PC-3 (cell line): Measurements from ENCODE around the gene FLAD1. TPM values are rescaled to one million over a fixed set of nuclear protein-coding genes. Genes with fewer than 3 reads are reported as not detected.

Experiments used
- ATAC-seq: fragments of 200-7000 bp; cut with Tn5 transposase; 2 replicates; pipeline ENCODE4 v1.9.1; 2020; ENCODE audit warnings: mild to moderate bottlenecking, moderate library complexity
- BruUV-seq: library from RNA; stranded (reverse); fragments of 400-500 nt; replicated peaks from 2 replicates; lab custom pipeline; 2021; lab: Mats Ljungman, UMichigan
- CTCF ChIA-PET: fragments of 300-600 bp; sonication (Branson Sonifier 250); formaldehyde crosslinking; loops from one replicate; lab custom pipeline; 2022; ENCODE audit warnings: antibody characterized with exemption; lab: Charles Lee
- POLR2A ChIA-PET: fragments of 300-600 bp; sonication (Branson Sonifier 250); formaldehyde crosslinking; loops from one replicate; lab custom pipeline; 2022; ENCODE audit warnings: antibody characterized with exemption; ENCODE audit not compliant: unreplicated experiment; lab: Charles Lee
- DNase-seq: peaks from one replicate; pipeline ENCODE4 v3.0.0-alpha.2; 2015
- H2AFZ ChIP-seq: fragments of 300-600 bp; sonication (generic); 2 replicates; pipeline ENCODE4 v1.6.0; 2016; ENCODE audit warnings: antibody characterized with exemption, low read length
- H3F3A ChIP-seq: fragments of 300-600 bp; sonication (generic); one replicate; pipeline ENCODE4 v1.6.0; 2017; ENCODE audit warnings: antibody characterized with exemption, low read length, control low read depth, mild to moderate bottlenecking; ENCODE audit not compliant: unreplicated experiment
- H3K27ac ChIP-seq: fragments of 300-600 bp; sonication (generic); 2 replicates; pipeline ENCODE4 v1.5.1; 2016; ENCODE audit warnings: mild to moderate bottlenecking, low read length
- H3K27me3 ChIP-seq: fragments of 300-600 bp; sonication (generic); 2 replicates; pipeline ENCODE4 v1.6.1; 2016; ENCODE audit warnings: low read length, mixed read lengths
- H3K36me3 ChIP-seq: fragments of 300-600 bp; sonication (generic); 2 replicates; pipeline ENCODE4 v1.6.1; 2016; ENCODE audit warnings: low read depth, mixed run types, low read length, mixed read lengths
- H3K4me1 ChIP-seq: fragments of 300-600 bp; sonication (generic); 2 replicates; pipeline ENCODE4 v1.5.1; 2016; ENCODE audit warnings: low read length; ENCODE audit not compliant: insufficient read depth
- H3K4me2 ChIP-seq: fragments of 300-600 bp; sonication (generic); 2 replicates; pipeline ENCODE4 v1.6.0; 2016; ENCODE audit warnings: low read length
- H3K4me3 ChIP-seq: fragments of 300-600 bp; sonication (generic); 2 replicates; pipeline ENCODE4 v1.5.1; 2016; ENCODE audit warnings: mild to moderate bottlenecking, low read length, mixed read lengths
- H3K79me2 ChIP-seq: fragments of 300-600 bp; sonication (generic); 2 replicates; pipeline ENCODE4 v1.6.1; 2017; ENCODE audit warnings: low read length, mixed read lengths
- H3K9ac ChIP-seq: fragments of 300-600 bp; sonication (generic); 2 replicates; pipeline ENCODE4 v1.6.0; 2016; ENCODE audit warnings: mild to moderate bottlenecking, low read length
- H3K9me2 ChIP-seq: fragments of 300-600 bp; sonication (generic); replicated peaks from 2 replicates; pipeline ENCODE4 v1.6.1; 2016; ENCODE audit warnings: mixed run types, low read length, mixed read lengths
- H3K9me3 ChIP-seq: fragments of 300-600 bp; sonication (generic); 2 replicates; pipeline ENCODE4 v1.6.1; 2016; ENCODE audit warnings: low read length, mixed read lengths
- H4K20me1 ChIP-seq: fragments of 300-600 bp; sonication (generic); 2 replicates; pipeline ENCODE4 v1.6.1; 2016; ENCODE audit warnings: low read length, mixed read lengths
- EZH2 ChIP-seq: fragments of 300-600 bp; sonication (generic); IDR thresholded peaks from one replicate; pipeline ENCODE4 v1.6.1; 2017; ENCODE audit warnings: antibody characterized with exemption, mild to moderate bottlenecking, low read length; ENCODE audit not compliant: unreplicated experiment
- EZH2phosphoT487 ChIP-seq: fragments of 300-600 bp; sonication (generic); IDR thresholded peaks from 2 replicates; pipeline ENCODE4 v1.6.1; 2018; ENCODE audit warnings: mild to moderate bottlenecking, antibody characterized with exemption, low read length, borderline replicate concordance
- intact Hi-C: fragments of 100-400 bp; cut with micrococcal nuclease; formaldehyde crosslinking; loops from 2 replicates; pipeline ENCODE4 v1.9.0; 2023
- total RNA-seq: library from RNA; depleted of rRNA; stranded (reverse); fragments of >200 nt; gene quantifications from 2 replicates; pipeline ENCODE4 v1.2.3, GENCODE V29; 2014
- TF ChIP-seq, protein P1 (sequence below): fragments of 300-600 bp; sonication (generic); conservative IDR thresholded peaks from 2 replicates; pipeline ENCODE4 v1.5.1; 2017; ENCODE audit warnings: antibody characterized with exemption, low read depth, mild to moderate bottlenecking, low read length

The FLAD1 gene
- total RNA-seq, 1 experiment from 2014 or later: 84.0 TPM

DNA sequence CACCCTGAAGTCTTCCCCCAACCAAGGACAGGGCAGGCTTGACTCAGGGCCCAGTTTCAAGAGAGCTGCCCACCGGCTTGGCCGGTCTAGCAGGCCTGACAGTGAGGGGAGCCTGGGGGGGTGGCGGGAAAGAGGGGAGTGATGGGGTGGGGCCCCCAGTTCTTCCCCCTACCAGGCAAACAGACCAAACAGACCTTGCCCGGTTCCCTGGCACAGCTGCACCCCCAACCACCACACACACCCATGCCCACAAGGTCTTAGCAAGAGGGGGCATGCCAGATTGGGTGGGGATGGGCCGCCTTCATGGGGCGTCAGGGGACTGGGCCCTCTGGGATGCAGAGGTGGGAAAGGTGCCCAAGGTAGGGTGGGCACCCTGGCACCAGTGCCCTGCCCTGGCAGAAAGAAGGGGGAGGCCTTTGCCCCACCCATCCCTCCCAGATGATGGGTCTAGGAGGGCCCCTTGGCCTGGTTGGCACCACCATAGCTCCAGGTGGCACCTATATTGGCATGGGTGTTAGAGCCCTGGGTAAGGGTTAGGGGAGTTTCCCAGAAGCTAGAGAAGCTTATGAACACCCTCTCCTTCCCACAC lies 28.4 kb downstream of the FLAD1 start:
- intact Hi-C loops: no loop called here
- no peak for DNase-seq
- Histone ChIP-seq H3K9ac (no peak overlapping the region), H4K20me1 (0 out of 2 replicates have a peak, but pooled peaks cover 3% of the 10 kb centered on the region), H3F3A (no peaks in the 10 kb centered on the region), H3K9me2 (no peaks in the 10 kb centered on the region), H3K4me3 (no peak overlapping the region), H3K79me2 (peaks cover 66% of the 10 kb centered on the region), H2AFZ (no peak overlapping the region), H3K27me3 (no peaks in the 10 kb centered on the region), H3K27ac (no peak overlapping the region), H3K4me2 (no peak overlapping the region), H3K4me1 (peaks cover 13% of the 10 kb centered on the region), H3K36me3 (peaks cover 32% of the 10 kb centered on the region; the same call in 1 of the 2 replicates), H3K9me3 (no peaks in the 10 kb centered on the region)
- ChIA-PET CTCF (no interaction called here), POLR2A (no interaction called here)
- TF ChIP-seq, protein P1, sequence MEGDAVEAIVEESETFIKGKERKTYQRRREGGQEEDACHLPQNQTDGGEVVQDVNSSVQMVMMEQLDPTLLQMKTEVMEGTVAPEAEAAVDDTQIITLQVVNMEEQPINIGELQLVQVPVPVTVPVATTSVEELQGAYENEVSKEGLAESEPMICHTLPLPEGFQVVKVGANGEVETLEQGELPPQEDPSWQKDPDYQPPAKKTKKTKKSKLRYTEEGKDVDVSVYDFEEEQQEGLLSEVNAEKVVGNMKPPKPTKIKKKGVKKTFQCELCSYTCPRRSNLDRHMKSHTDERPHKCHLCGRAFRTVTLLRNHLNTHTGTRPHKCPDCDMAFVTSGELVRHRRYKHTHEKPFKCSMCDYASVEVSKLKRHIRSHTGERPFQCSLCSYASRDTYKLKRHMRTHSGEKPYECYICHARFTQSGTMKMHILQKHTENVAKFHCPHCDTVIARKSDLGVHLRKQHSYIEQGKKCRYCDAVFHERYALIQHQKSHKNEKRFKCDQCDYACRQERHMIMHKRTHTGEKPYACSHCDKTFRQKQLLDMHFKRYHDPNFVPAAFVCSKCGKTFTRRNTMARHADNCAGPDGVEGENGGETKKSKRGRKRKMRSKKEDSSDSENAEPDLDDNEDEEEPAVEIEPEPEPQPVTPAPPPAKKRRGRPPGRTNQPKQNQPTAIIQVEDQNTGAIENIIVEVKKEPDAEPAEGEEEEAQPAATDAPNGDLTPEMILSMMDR: no peak
- TF ChIP-seq EZH2phosphoT487 (no peak), EZH2 (no peak)
- ATAC-seq: no peak
- BruUV-seq: no TSS peak

DNA sequence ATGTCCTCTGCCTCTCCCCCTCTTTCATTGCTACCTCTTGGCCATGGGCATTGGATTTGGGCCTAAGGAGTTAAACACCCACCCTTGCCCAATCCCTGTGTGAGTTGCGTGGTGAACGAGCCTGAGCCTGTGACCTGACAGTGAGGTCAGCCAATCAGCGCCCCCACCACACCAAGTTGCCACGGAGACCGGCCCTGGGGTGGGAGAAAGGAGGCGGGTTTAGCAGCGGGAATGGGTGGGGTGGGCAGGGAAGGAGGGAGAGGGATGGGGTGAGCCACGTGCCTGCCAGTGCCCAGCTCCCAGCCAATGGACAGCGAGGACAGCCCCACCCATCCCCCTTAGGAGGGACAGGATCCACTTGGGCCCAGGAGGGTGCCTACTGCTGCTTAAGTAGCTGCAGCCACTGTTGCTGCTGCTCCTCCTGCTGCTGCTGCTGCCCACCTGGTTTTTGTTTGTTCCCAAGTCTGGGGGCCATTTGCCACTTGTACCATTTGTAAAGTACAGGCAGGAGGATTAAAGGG lies 28.9 kb downstream of the FLAD1 start:
- 0 out of 2 replicates have a peak, but pooled peaks cover 3% of the 10 kb centered on the region for H4K20me1 ChIP-seq
- no peak overlapping the region for H3K4me3 ChIP-seq
- peaks cover 13% of the 10 kb centered on the region for H3K4me1 ChIP-seq
- intact Hi-C loops: no loop called here
- BruUV-seq: no TSS peak
- no peak overlapping the region for H3K27ac ChIP-seq
- no peak overlapping the region for H3K9ac ChIP-seq
- DNase-seq (no peak), ATAC-seq (no peak)
- TF ChIP-seq EZH2phosphoT487 (no peak), EZH2 (no peak)
- TF ChIP-seq, protein P1: no peak
- peaks cover 34% of the 10 kb centered on the region; the same call in 1 of the 2 replicates for H3K36me3 ChIP-seq
- no peaks in the 10 kb centered on the region for H3K27me3 ChIP-seq
- no peak overlapping the region for H2AFZ ChIP-seq
- H3K79me2 ChIP-seq: peaks cover 61% of the 10 kb centered on the region
- ChIA-PET POLR2A (no interaction called here), CTCF (no interaction called here)
- H3K4me2 ChIP-seq: no peak overlapping the region
- H3F3A ChIP-seq: no peaks in the 10 kb centered on the region
- H3K9me3 ChIP-seq: no peaks in the 10 kb centered on the region
- H3K9me2 ChIP-seq: no peaks in the 10 kb centered on the region
